ENCODE data around the gene WWOX.

DNA sequence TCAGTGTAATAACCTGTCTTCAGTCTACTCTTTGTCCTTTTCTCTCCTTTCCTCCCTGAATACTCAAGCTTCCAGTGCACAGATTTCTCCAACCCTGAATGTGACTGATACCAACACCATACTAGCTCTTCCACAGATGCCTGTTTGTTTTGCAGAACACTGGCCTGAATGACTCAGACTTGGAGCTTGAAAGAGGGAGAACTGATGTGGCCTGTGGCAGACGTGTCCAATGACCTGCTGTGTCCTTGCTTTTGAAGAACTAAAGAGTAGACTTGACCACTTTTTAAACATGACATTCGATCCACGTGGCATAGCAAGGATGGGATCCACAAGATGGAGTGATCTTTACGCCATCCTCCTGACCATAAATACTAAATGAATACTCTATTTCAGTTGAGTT is 361.0 kb downstream of the WWOX start:
- no peak for TF ChIP-seq POLR2A (IDR thresholded peaks at IDR 0.05)
- TF ChIP-seq, protein P1, sequence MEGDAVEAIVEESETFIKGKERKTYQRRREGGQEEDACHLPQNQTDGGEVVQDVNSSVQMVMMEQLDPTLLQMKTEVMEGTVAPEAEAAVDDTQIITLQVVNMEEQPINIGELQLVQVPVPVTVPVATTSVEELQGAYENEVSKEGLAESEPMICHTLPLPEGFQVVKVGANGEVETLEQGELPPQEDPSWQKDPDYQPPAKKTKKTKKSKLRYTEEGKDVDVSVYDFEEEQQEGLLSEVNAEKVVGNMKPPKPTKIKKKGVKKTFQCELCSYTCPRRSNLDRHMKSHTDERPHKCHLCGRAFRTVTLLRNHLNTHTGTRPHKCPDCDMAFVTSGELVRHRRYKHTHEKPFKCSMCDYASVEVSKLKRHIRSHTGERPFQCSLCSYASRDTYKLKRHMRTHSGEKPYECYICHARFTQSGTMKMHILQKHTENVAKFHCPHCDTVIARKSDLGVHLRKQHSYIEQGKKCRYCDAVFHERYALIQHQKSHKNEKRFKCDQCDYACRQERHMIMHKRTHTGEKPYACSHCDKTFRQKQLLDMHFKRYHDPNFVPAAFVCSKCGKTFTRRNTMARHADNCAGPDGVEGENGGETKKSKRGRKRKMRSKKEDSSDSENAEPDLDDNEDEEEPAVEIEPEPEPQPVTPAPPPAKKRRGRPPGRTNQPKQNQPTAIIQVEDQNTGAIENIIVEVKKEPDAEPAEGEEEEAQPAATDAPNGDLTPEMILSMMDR (IDR thresholded peaks at IDR 0.05 in 8 of 11, conservative IDR thresholded peaks at IDR 0.05 in 3 of 11) = no peak
